HG03354 (cell line): ENCODE data around the gene DOK4.
"Not testable (repeated sequence)": the region's sequence is repeated elsewhere in the genome, so short reads cannot be mapped to it uniquely, and the experiment has no call there.

Experiments
- ATAC-seq: cut with Tn5 transposase; IDR thresholded peaks from one replicate; pipeline ENCODE4 v1.9.1; 2021; ENCODE audit warnings: mild to moderate bottlenecking; ENCODE audit not compliant: unreplicated experiment, poor library complexity, severe bottlenecking

The DOK4 gene

GRCh38 chr16:57504491-57504890 is 18.2 kb upstream of the DOK4 start:
- ATAC-seq, result no peak

GRCh38 chr16:57504001-57504400 is 17.7 kb upstream of the DOK4 start:
- no peak for ATAC-seq

GRCh38 chr16:57503366-57503765 is 17.1 kb upstream of the DOK4 start:
- ATAC-seq, result no peak

- no peak for ATAC-seq
Measured at GRCh38 chr16:57502048-57502775, 15.9 kb upstream of the DOK4 start.

GRCh38 chr16:57501492-57501891 is 15.2 kb upstream of the DOK4 start:
- ATAC-seq, result no peak

- no peak for ATAC-seq
Measured at GRCh38 chr16:57500578-57501111, 14.4 kb upstream of the DOK4 start.

- not testable (repeated sequence) for ATAC-seq
Measured at GRCh38 chr16:57499941-57500340, 13.6 kb upstream of the DOK4 start.

- ATAC-seq, result no peak
Measured at GRCh38 chr16:57498031-57498430, 11.7 kb upstream of the DOK4 start.

GRCh38 chr16:57497121-57497520 is 10.8 kb upstream of the DOK4 start:
- ATAC-seq, result no peak

GRCh38 chr16:57493767-57494166 is 7.5 kb upstream of the DOK4 start:
- no peak for ATAC-seq

GRCh38 chr16:57489229-57489628 is 2.9 kb upstream of the DOK4 start:
- ATAC-seq, result no peak

GRCh38 chr16:57486858-57487834 is 853 bp upstream of the DOK4 start:
- no peak for ATAC-seq

GRCh38 chr16:57485091-57485915 is 990 bp downstream of the DOK4 start:
- ATAC-seq, result no peak

GRCh38 chr16:57484515-57485005 is 1.7 kb downstream of the DOK4 start:
- no peak for ATAC-seq

GRCh38 chr16:57483725-57484514 is 2.4 kb downstream of the DOK4 start:
- no peak for ATAC-seq

GRCh38 chr16:57482845-57483545 is 3.3 kb downstream of the DOK4 start:
- ATAC-seq, result no peak

GRCh38 chr16:57481421-57481820 is 4.9 kb downstream of the DOK4 start:
- ATAC-seq, result no peak

GRCh38 chr16:57480754-57481230 is 5.5 kb downstream of the DOK4 start:
- ATAC-seq, result no peak
